ENCODE data around the gene GTF2H1.

The GTF2H1 gene

GRCh38 chr11:18332891-18333290, 10.5 kb downstream of the GTF2H1 start:
- Histone ChIP-seq H4K20me1 (peaks cover 60% of the 10 kb centered on the region), H3K4me3 (no peak overlapping the region), H3K9me3 (no peaks in the 10 kb centered on the region), H3K27me3 (no peaks in the 10 kb centered on the region), H3K4me2 (no peak overlapping the region), H3K4me1 (peaks cover 32% of the 10 kb centered on the region), H3K36me3 (peaks cover 93% of the 10 kb centered on the region), H3K9ac (no peak overlapping the region), H3K27ac (no peak overlapping the region)
- no peak for TF ChIP-seq Cebpa-rat (IDR thresholded peaks at IDR 0.05)

DNA sequence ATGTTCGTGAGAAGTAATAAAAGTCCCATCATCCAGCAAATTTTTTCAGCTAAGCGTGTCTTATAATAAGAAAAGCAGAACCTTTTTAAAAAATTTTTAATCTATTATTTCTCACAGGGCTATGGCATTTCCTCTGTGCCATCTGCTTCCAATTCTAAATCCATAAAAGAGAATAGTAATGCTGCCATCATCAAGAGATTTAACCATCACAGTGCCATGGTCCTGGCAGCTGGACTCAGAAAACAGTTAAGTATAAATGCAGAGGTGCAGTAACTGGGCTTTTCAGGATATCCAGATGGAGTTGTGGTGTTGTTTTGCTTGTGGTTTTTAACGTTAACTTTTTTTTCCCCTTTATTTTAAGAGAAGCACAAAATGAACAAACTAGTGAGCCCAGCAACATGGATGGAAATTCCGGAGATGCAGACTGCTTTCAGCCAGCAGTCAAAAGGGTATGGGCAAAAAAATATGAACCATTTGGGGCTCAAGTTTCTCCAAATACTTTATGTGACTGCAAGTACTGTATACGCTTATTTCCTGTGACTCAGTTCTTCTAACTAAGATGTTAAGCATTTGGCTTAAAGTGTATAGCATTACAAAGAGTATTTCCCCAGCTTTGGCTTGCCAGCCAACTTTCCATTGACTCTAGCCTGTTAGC, 25.2 kb downstream of the GTF2H1 start:
- no peaks in the 10 kb centered on the region for H3K9me3 ChIP-seq
- H3K4me2 ChIP-seq, result peak overlapping the region; percentile 31; the same call in 1 of the 2 replicates
- H3K27ac ChIP-seq, result peak overlapping the region; percentile 30; the same call in 1 of the 2 replicates
- H3K36me3 ChIP-seq, result peaks cover 93% of the 10 kb centered on the region
- no peak overlapping the region for H3K9ac ChIP-seq
- peaks cover 14% of the 10 kb centered on the region for H3K4me1 ChIP-seq
- no peaks in the 10 kb centered on the region for H3K27me3 ChIP-seq
- no peak for TF ChIP-seq Cebpa-rat (IDR thresholded peaks at IDR 0.05)
- no peak overlapping the region for H3K4me3 ChIP-seq
- no peaks in the 10 kb centered on the region for H4K20me1 ChIP-seq

- Histone ChIP-seq H3K9ac (no peak overlapping the region), H3K4me1 (peaks cover 6% of the 10 kb centered on the region), H3K27ac (no peak overlapping the region), H3K4me3 (no peak overlapping the region), H3K9me3 (no peaks in the 10 kb centered on the region), H3K27me3 (no peaks in the 10 kb centered on the region), H3K4me2 (no peak overlapping the region), H3K36me3 (peaks cover 92% of the 10 kb centered on the region), H4K20me1 (no peaks in the 10 kb centered on the region)
- TF ChIP-seq Cebpa-rat (IDR thresholded peaks at IDR 0.05), result no peak
These were observed 30.2 kb downstream of the GTF2H1 start for GRCh38 chr11:18352581-18352980.

DNA sequence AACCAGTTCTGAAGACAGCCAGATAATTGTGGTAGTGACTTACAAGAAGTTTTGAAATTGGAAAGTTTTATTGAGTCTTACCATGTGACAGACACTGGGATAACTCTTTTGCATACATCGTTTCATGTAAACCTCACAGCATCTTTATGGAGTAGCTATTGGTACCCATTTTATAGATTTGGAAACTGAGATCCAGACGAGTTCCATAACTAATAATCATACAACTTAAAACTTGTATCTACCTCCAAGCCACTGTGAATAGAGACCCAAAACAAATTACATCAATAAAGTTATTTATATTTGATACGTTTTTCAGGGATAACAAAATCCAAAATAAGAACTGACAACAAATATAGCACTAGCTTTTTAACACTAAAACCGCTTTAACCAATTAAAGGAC, 36.3 kb downstream of the GTF2H1 start:
- H3K36me3 ChIP-seq, result peaks cover 97% of the 10 kb centered on the region
- H3K9me3 ChIP-seq, result no peaks in the 10 kb centered on the region
- no peak for TF ChIP-seq Cebpa-rat (IDR thresholded peaks at IDR 0.05)
- no peak overlapping the region for H3K4me3 ChIP-seq
- H3K27ac ChIP-seq, result no peak overlapping the region
- no peak overlapping the region for H3K4me2 ChIP-seq
- no peak overlapping the region for H3K9ac ChIP-seq
- H4K20me1 ChIP-seq, result no peaks in the 10 kb centered on the region
- no peaks in the 10 kb centered on the region for H3K27me3 ChIP-seq
- peaks cover 21% of the 10 kb centered on the region for H3K4me1 ChIP-seq

DNA sequence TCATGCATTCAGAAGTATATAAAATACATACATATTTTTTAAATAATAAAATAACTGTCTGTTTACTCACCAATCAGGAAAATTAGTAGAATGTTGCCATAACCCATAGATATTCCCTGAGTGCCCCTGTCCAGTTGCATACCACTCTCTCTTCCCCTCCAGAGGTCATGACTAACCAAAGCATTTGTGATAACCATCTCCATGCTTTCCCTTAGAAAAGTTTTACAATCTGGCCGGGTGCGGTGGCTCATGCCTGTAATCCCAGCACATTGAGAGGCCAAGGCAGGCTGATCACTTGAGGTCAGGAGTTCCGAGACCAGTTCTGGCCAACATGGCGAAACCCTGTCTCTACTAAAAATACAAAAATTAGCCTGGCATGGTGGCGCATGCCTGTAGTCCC, 38.8 kb downstream of the GTF2H1 start:
- Histone ChIP-seq H3K4me3 (no peak overlapping the region), H3K9me3 (no peaks in the 10 kb centered on the region), H3K27me3 (no peaks in the 10 kb centered on the region), H3K9ac (no peak overlapping the region), H3K36me3 (peaks cover 97% of the 10 kb centered on the region), H3K4me1 (peaks cover 41% of the 10 kb centered on the region), H3K4me2 (no peak overlapping the region), H4K20me1 (no peaks in the 10 kb centered on the region), H3K27ac (peak overlapping the region; percentile 22; the same call in 1 of the 2 replicates)
- no peak for TF ChIP-seq Cebpa-rat (IDR thresholded peaks at IDR 0.05)

- Histone ChIP-seq H3K27ac (peak overlapping the region; percentile 78), H3K27me3 (no peaks in the 10 kb centered on the region), H3K9ac (no peak overlapping the region), H3K4me1 (peaks cover 63% of the 10 kb centered on the region), H4K20me1 (no peaks in the 10 kb centered on the region), H3K4me3 (no peak overlapping the region), H3K9me3 (no peaks in the 10 kb centered on the region), H3K36me3 (peaks cover 73% of the 10 kb centered on the region), H3K4me2 (peak overlapping the region; percentile 83)
- TF ChIP-seq Cebpa-rat (IDR thresholded peaks at IDR 0.05), result no peak
These were observed 42.2 kb downstream of the GTF2H1 start for GRCh38 chr11:18364495-18365073.

DNA sequence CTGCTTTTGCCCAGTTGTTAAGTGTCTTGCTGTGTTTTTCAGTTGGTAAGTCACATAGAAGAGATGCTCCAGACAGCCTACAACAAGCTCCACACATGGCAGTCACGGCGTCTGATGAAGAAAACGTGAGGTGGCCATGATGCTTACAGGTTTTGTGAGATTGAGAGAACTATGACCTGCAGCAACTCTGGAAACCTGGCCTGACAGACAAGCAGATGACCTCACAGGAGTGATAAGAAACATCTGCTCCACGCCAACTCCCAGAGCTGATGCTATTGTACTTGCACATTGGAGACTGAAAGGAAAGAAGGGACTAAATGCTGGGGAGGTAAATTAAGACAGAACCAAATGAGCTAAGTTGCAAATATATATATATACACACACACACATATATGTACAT, 43.4 kb downstream of the GTF2H1 start:
- Histone ChIP-seq H3K4me1 (peaks cover 66% of the 10 kb centered on the region), H3K27ac (peak overlapping the region; percentile 78), H3K9ac (peak overlapping the region; percentile 73), H3K9me3 (no peaks in the 10 kb centered on the region), H3K36me3 (peaks cover 61% of the 10 kb centered on the region), H3K27me3 (no peaks in the 10 kb centered on the region), H3K4me3 (no peak overlapping the region), H4K20me1 (no peaks in the 10 kb centered on the region), H3K4me2 (peak overlapping the region; percentile 83)
- no peak for TF ChIP-seq Cebpa-rat (IDR thresholded peaks at IDR 0.05)

- Histone ChIP-seq H3K4me2 (peak overlapping the region; percentile 83), H3K9ac (peak overlapping the region; percentile 73), H3K9me3 (no peaks in the 10 kb centered on the region), H3K4me1 (peaks cover 66% of the 10 kb centered on the region), H3K27me3 (no peaks in the 10 kb centered on the region), H4K20me1 (no peaks in the 10 kb centered on the region), H3K36me3 (peaks cover 56% of the 10 kb centered on the region), H3K27ac (peak overlapping the region; percentile 78), H3K4me3 (peak overlapping the region; percentile 48; the same call in 1 of the 2 replicates)
- TF ChIP-seq Cebpa-rat (IDR thresholded peaks at IDR 0.05), result peak; percentile 11; the same call in 1 of the 2 replicates
These were observed 43.9 kb downstream of the GTF2H1 start for GRCh38 chr11:18366286-18366685.

- Histone ChIP-seq H4K20me1 (no peaks in the 10 kb centered on the region), H3K9ac (peak overlapping the region; percentile 73; the same call in 1 of the 2 replicates), H3K27ac (peak overlapping the region; percentile 78), H3K27me3 (no peaks in the 10 kb centered on the region), H3K4me1 (peaks cover 57% of the 10 kb centered on the region), H3K36me3 (peaks cover 46% of the 10 kb centered on the region), H3K4me2 (peak overlapping the region; percentile 83), H3K9me3 (no peaks in the 10 kb centered on the region), H3K4me3 (no peak overlapping the region)
- no peak for TF ChIP-seq Cebpa-rat (IDR thresholded peaks at IDR 0.05)
These were observed 45.1 kb downstream of the GTF2H1 start for GRCh38 chr11:18367431-18367830.

DNA sequence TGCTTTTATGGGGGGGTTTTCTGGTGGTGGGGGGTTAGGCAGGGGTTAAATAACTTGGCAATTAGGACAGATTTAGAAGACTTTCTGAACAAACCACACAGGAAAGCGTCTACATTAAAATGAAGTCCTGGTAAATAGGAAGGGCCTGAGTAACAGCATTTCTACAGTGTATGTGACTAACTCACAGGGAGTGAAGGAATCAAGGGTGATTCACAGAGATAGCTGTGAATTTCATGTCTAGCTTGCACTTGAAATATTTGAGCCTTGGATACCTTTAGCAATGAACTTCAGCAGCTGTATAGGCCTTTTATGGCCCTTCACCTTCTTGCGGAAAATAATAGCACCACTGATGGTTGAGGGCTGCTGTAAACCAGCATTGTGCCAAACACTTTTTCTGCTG, 45.9 kb downstream of the GTF2H1 start:
- H3K4me1 ChIP-seq, result peaks cover 57% of the 10 kb centered on the region
- H4K20me1 ChIP-seq, result no peaks in the 10 kb centered on the region
- peak overlapping the region; percentile 58 for H3K4me2 ChIP-seq
- H3K9ac ChIP-seq, result peak overlapping the region; percentile 56; the same call in 1 of the 2 replicates
- peak overlapping the region; percentile 78 for H3K27ac ChIP-seq
- TF ChIP-seq Cebpa-rat (IDR thresholded peaks at IDR 0.05), result no peak
- H3K4me3 ChIP-seq, result no peak overlapping the region
- peaks cover 39% of the 10 kb centered on the region for H3K36me3 ChIP-seq
- H3K27me3 ChIP-seq, result no peaks in the 10 kb centered on the region
- no peaks in the 10 kb centered on the region for H3K9me3 ChIP-seq
